ENCODE measurements around the gene CARD9.

GRCh38 chr9:136354592-136355085 is 18.8 kb downstream of the CARD9 start:
- TF ChIP-seq CTCF (IDR thresholded peaks at IDR 0.05; ENCODE audit: low read length) (no peak), EZH2 (IDR thresholded peaks at IDR 0.05; ENCODE audit: borderline replicate concordance, low read length) (no peak)

All from OCI-LY1 (cell line).